ELR (cell line): ENCODE measurements around the gene GRIN3B.

Experiments used
- DNase-seq: peaks from one replicate; pipeline ENCODE4 v3.0.0-alpha.2; 2015; ENCODE audit warnings: low read depth

GRIN3B gene

GRCh38 chr19:1041835-1042685 lies 41.8 kb downstream of the GRIN3B start:
- DNase-seq: no peak

GRCh38 chr19:1042689-1043511 lies 42.7 kb downstream of the GRIN3B start:
- no peak for DNase-seq

- peak; percentile 74 for DNase-seq
Measured at GRCh38 chr19:1045247-1045603, 45.0 kb downstream of the GRIN3B start.

- DNase-seq: no peak
Measured at GRCh38 chr19:1046117-1046626, 46.0 kb downstream of the GRIN3B start.

GRCh38 chr19:1046836-1047695 lies 46.8 kb downstream of the GRIN3B start:
- no peak for DNase-seq

- no peak for DNase-seq
Measured at GRCh38 chr19:1047696-1048147, 47.5 kb downstream of the GRIN3B start.

- no peak for DNase-seq
Measured at GRCh38 chr19:1049106-1049505, 48.9 kb downstream of the GRIN3B start.

GRCh38 chr19:1049800-1050199 lies 49.6 kb downstream of the GRIN3B start:
- no peak for DNase-seq

GRCh38 chr19:1050989-1051788 lies 51.0 kb downstream of the GRIN3B start:
- no peak for DNase-seq

GRCh38 chr19:1051791-1052190 lies 51.6 kb downstream of the GRIN3B start:
- DNase-seq: no peak

GRCh38 chr19:1052349-1052975 lies 52.2 kb downstream of the GRIN3B start:
- no peak for DNase-seq

GRCh38 chr19:1053176-1054101 lies 53.2 kb downstream of the GRIN3B start:
- no peak for DNase-seq

GRCh38 chr19:1054102-1055027 lies 54.1 kb downstream of the GRIN3B start:
- DNase-seq: no peak

- DNase-seq: no peak
Measured at GRCh38 chr19:1055028-1055425, 54.8 kb downstream of the GRIN3B start.

GRCh38 chr19:1055886-1056620 lies 55.8 kb downstream of the GRIN3B start:
- no peak for DNase-seq

- peak; percentile 80 for DNase-seq
Measured at GRCh38 chr19:1057176-1057855, 57.1 kb downstream of the GRIN3B start.

- no peak for DNase-seq
Measured at GRCh38 chr19:1058112-1058511, 57.9 kb downstream of the GRIN3B start.
